ENCODE data around the gene RPGR. TPM values are rescaled to one million over a fixed set of nuclear protein-coding genes. Genes with fewer than 3 reads are reported as not detected.

The RPGR gene
- total and polyA plus RNA-seq, 2 donors from 2014 or later: 5.4 to 23.0 TPM

DNA sequence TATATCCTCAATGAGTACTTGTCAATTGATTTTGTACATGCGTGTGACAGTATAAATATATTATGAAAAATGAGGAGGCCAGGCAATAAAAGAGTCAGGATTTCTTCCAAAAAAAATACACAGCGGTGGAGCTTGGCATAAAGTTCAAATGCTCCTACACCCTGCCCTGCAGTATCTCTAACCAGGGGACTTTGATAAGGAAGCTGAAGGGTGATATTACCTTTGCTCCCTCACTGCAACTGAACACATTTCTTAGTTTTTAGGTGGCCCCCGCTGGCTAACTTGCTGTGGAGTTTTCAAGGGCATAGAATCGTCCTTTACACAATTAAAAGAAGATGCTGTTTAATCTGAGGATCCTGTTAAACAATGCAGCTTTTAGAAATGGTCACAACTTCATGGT lies 25.1 kb upstream of the RPGR start, which contains the start of gene OTC:
Gene OTC, plus strand, starts transcription at position 243 of the 400 bp plus-strand sequence. Its CDS starts 93 bp downstream, at position 336.
- intact Hi-C loops (cut with DNase I): no loop called here
- Histone ChIP-seq H3K4me1 (ENCODE audit: control insufficient read depth in 2 of 3, insufficient read depth in 2 of 3, low read depth in 1 of 3, low read length in 3 of 3) (no peaks in the 10 kb centered on the region), H3K27ac (ENCODE audit: low read depth in 2 of 2, low read length in 2 of 2) (no peak within 1 kb of the TSS), H3K36me3 (ENCODE audit: control insufficient read depth in 2 of 3, insufficient read depth in 3 of 3, low read length in 3 of 3) (no peaks in the 10 kb centered on the region), H3K9ac (ENCODE audit: low read length in 3 of 3) (no peak within 1 kb of the TSS), H3K9me3 (ENCODE audit: control insufficient read depth in 2 of 3, insufficient read depth in 1 of 3, low read length in 3 of 3) (no peaks in the 10 kb centered on the region), H3K27me3 (ENCODE audit: control insufficient read depth, insufficient read depth, low read length) (no peaks in the 10 kb centered on the region), H3K4me3 (ENCODE audit: low read length in 3 of 3) (no peak within 1 kb of the TSS)
- FAIRE-seq (no peak), DNase-seq (no peak)
- TF ChIP-seq, protein P1, sequence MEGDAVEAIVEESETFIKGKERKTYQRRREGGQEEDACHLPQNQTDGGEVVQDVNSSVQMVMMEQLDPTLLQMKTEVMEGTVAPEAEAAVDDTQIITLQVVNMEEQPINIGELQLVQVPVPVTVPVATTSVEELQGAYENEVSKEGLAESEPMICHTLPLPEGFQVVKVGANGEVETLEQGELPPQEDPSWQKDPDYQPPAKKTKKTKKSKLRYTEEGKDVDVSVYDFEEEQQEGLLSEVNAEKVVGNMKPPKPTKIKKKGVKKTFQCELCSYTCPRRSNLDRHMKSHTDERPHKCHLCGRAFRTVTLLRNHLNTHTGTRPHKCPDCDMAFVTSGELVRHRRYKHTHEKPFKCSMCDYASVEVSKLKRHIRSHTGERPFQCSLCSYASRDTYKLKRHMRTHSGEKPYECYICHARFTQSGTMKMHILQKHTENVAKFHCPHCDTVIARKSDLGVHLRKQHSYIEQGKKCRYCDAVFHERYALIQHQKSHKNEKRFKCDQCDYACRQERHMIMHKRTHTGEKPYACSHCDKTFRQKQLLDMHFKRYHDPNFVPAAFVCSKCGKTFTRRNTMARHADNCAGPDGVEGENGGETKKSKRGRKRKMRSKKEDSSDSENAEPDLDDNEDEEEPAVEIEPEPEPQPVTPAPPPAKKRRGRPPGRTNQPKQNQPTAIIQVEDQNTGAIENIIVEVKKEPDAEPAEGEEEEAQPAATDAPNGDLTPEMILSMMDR (IDR thresholded peaks at IDR 0.05; ENCODE audit: borderline replicate concordance, extremely low read depth, insufficient read depth): no peak

DNA sequence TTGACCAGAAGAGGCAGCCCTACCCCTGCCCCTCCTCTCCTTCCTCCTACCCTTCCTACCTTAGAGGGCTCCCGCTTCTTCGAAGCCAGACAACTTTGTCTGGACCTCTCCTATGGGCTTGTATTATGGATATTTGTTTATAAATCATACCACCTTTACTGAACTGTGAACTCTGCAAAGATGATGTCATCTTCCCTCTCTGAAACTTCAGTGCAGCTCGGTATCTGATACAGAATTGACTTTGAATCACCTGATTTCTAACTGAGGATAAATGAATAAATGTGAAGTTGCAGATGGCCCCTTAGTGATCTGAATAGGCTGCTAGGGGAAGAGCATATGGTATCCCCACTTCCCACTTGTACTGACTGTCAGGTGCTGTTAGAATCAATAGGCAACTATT lies 24.0 kb upstream of the RPGR start:
- Histone ChIP-seq H3K9ac (ENCODE audit: low read length in 3 of 3) (no peak overlapping the region), H3K4me3 (ENCODE audit: low read length in 3 of 3) (no peak overlapping the region), H3K9me3 (ENCODE audit: control insufficient read depth in 2 of 3, insufficient read depth in 1 of 3, low read length in 3 of 3) (no peaks in the 10 kb centered on the region), H3K27me3 (ENCODE audit: control insufficient read depth, insufficient read depth, low read length) (no peaks in the 10 kb centered on the region), H3K4me1 (ENCODE audit: control insufficient read depth in 2 of 3, insufficient read depth in 2 of 3, low read depth in 1 of 3, low read length in 3 of 3) (no peaks in the 10 kb centered on the region), H3K27ac (ENCODE audit: low read depth in 2 of 2, low read length in 2 of 2) (no peak overlapping the region), H3K36me3 (ENCODE audit: control insufficient read depth in 2 of 3, insufficient read depth in 3 of 3, low read length in 3 of 3) (no peaks in the 10 kb centered on the region)
- no peak for FAIRE-seq
- DNase-seq: no peak
- intact Hi-C loops (cut with DNase I): no loop called here
- TF ChIP-seq, protein P1 (IDR thresholded peaks at IDR 0.05; ENCODE audit: borderline replicate concordance, extremely low read depth, insufficient read depth): no peak

DNA sequence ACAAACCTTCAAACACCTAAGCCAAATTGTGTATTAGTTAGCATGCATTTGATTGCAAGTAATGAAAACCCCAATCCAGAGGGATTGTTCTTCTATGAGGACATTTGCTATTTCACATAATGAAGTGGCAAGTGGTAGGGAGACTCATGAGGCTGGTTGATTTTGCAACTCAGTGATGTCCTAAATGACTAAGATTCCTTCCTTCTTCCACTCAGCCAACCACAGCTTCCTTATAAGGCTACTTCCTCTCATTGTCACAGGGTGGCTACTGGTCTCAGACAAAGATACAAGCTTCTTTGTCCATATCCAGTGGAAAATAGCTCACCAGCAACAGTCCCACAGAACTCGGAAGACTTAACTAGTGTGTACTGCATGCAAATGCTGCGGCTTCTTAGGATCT lies 19.8 kb upstream of the RPGR start:
- H3K36me3 ChIP-seq (ENCODE audit: control insufficient read depth in 2 of 3, insufficient read depth in 3 of 3, low read length in 3 of 3): no peaks in the 10 kb centered on the region
- H3K9ac ChIP-seq (ENCODE audit: low read length in 3 of 3): no peak overlapping the region
- intact Hi-C loops (cut with DNase I): no loop called here
- H3K4me3 ChIP-seq (ENCODE audit: low read length in 3 of 3): no peak overlapping the region
- no peak overlapping the region for H3K27ac ChIP-seq (ENCODE audit: low read depth in 2 of 2, low read length in 2 of 2)
- no peak for DNase-seq
- FAIRE-seq: no peak
- no peaks in the 10 kb centered on the region for H3K4me1 ChIP-seq (ENCODE audit: control insufficient read depth in 2 of 3, insufficient read depth in 2 of 3, low read depth in 1 of 3, low read length in 3 of 3)
- no peaks in the 10 kb centered on the region for H3K9me3 ChIP-seq (ENCODE audit: control insufficient read depth in 2 of 3, insufficient read depth in 1 of 3, low read length in 3 of 3)
- no peaks in the 10 kb centered on the region for H3K27me3 ChIP-seq (ENCODE audit: control insufficient read depth, insufficient read depth, low read length)
- TF ChIP-seq, protein P1 (IDR thresholded peaks at IDR 0.05; ENCODE audit: borderline replicate concordance, extremely low read depth, insufficient read depth): no peak

DNA sequence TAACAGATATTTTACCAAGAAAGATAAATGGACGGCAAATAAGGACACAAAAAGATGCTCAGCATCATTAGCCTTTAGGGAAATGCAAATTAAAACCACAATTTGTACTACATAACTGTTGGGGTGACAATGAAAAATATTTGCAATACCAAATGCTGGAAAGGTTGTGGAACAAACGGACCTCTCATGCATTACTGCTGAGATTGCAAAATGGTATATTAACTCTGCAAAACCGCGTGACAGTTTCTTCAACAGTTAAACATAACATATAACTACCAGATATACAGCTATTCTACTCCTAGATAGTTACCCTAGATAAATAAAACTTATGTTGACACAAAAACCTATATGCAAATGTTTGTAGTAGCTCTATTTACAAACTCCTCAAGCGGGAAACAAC lies 18.8 kb upstream of the RPGR start:
- H3K36me3 ChIP-seq (ENCODE audit: control insufficient read depth in 2 of 3, insufficient read depth in 3 of 3, low read length in 3 of 3): no peaks in the 10 kb centered on the region
- H3K4me1 ChIP-seq (ENCODE audit: control insufficient read depth in 2 of 3, insufficient read depth in 2 of 3, low read depth in 1 of 3, low read length in 3 of 3): no peaks in the 10 kb centered on the region
- no peak overlapping the region for H3K9ac ChIP-seq (ENCODE audit: low read length in 3 of 3)
- TF ChIP-seq, protein P1 (IDR thresholded peaks at IDR 0.05; ENCODE audit: borderline replicate concordance, extremely low read depth, insufficient read depth): no peak
- intact Hi-C loops (cut with DNase I): no loop called here
- no peak overlapping the region for H3K4me3 ChIP-seq (ENCODE audit: low read length in 3 of 3)
- no peak for DNase-seq
- no peak overlapping the region for H3K27ac ChIP-seq (ENCODE audit: low read depth in 2 of 2, low read length in 2 of 2)
- H3K9me3 ChIP-seq (ENCODE audit: control insufficient read depth in 2 of 3, insufficient read depth in 1 of 3, low read length in 3 of 3): no peaks in the 10 kb centered on the region
- no peak for FAIRE-seq
- H3K27me3 ChIP-seq (ENCODE audit: control insufficient read depth, insufficient read depth, low read length): no peaks in the 10 kb centered on the region
